Hepatocyte (in vitro differentiated cells): ENCODE results near the gene TOMM6. TPM values are rescaled to one million over a fixed set of nuclear protein-coding genes. Genes with fewer than 3 reads are reported as not detected.

Experiments used
- DNase-seq: peaks from one replicate; pipeline ENCODE4 v3.0.0-alpha.2; 2016; ENCODE audit warnings: low spot score
- H2AFZ ChIP-seq: fragments of 200-600 bp; sonication (generic); 2 replicates; pipeline ENCODE4 v1.6.0; 2016; ENCODE audit warnings: antibody characterized with exemption, mild to moderate bottlenecking
- H3K27ac ChIP-seq: fragments of 200-600 bp; sonication (generic); 2 replicates; pipeline ENCODE4 v1.5.1; 2016; ENCODE audit warnings: mild to moderate bottlenecking
- H3K27me3 ChIP-seq: fragments of 200-600 bp; sonication (generic); 2 replicates; pipeline ENCODE4 v1.6.1; 2016
- H3K36me3 ChIP-seq: fragments of 200-600 bp; sonication (generic); replicated peaks from 2 replicates; pipeline ENCODE4 v1.5.1; 2016; ENCODE audit warnings: low read depth; ENCODE audit not compliant: insufficient read depth
- H3K4me1 ChIP-seq: fragments of 200-600 bp; sonication (generic); 2 replicates; pipeline ENCODE4 v1.5.1; 2016; ENCODE audit warnings: mild to moderate bottlenecking, moderate library complexity; ENCODE audit not compliant: insufficient read depth
- H3K4me2 ChIP-seq: fragments of 200-600 bp; sonication (generic); 2 replicates; pipeline ENCODE4 v1.6.0; 2016
- H3K4me3 ChIP-seq: fragments of 200-600 bp; sonication (generic); 2 replicates; pipeline ENCODE4 v1.5.1; 2016; ENCODE audit warnings: mild to moderate bottlenecking
- H3K79me2 ChIP-seq: fragments of 200-600 bp; sonication (generic); 2 replicates; pipeline ENCODE4 v1.6.0; 2017; ENCODE audit warnings: mild to moderate bottlenecking
- H3K9me2 ChIP-seq: fragments of 200-600 bp; sonication (generic); replicated peaks from 2 replicates; pipeline ENCODE4 v1.6.0; 2017; ENCODE audit warnings: mild to moderate bottlenecking; ENCODE audit not compliant: insufficient read depth
- H3K9me3 ChIP-seq: fragments of 200-600 bp; sonication (generic); 2 replicates; pipeline ENCODE4 v1.5.1; 2016; ENCODE audit warnings: low read depth, mild to moderate bottlenecking
- H4K20me1 ChIP-seq: fragments of 200-600 bp; sonication (generic); 2 replicates; pipeline ENCODE4 v1.6.0; 2016; ENCODE audit warnings: mild to moderate bottlenecking; ENCODE audit not compliant: insufficient read depth, poor library complexity, severe bottlenecking
- EZH2 ChIP-seq: fragments of 200-600 bp; sonication (generic); IDR thresholded peaks from 2 replicates; pipeline ENCODE4 v1.6.1; 2016; ENCODE audit warnings: antibody characterized with exemption, mild to moderate bottlenecking, borderline replicate concordance
- EZH2phosphoT487 ChIP-seq: fragments of 200-600 bp; sonication (generic); IDR thresholded peaks from one replicate; pipeline ENCODE4 v1.6.1; 2018; ENCODE audit warnings: antibody characterized with exemption, mild to moderate bottlenecking, low read depth, moderate library complexity; ENCODE audit not compliant: unreplicated experiment, severe bottlenecking
- WGBS: methylation state at CpG from one replicate; pipeline ENCODE4 v1.1.6; 2016; ENCODE audit warnings: low lambda C conversion rate; ENCODE audit errors: missing lambda C conversion rate; 5-methylcytosine and 5-hydroxymethylcytosine counted together
- polyA plus RNA-seq: library from polyadenylated mRNA; unstranded; fragments of >200 nt; fragmentation: Nextera tagmentation; extraction: Ambion mirVana; gene quantifications from 2 replicates; pipeline ENCODE4 v1.2.1, GENCODE V29; 2016
- total RNA-seq: library from RNA; depleted of rRNA; stranded (reverse); fragments of >200 nt; gene quantifications from 2 replicates; pipeline ENCODE4 v1.2.3, GENCODE V29; 2014
- TF ChIP-seq, protein P1 (sequence below): fragments of 200-600 bp; sonication (generic); IDR thresholded peaks from 2 replicates; pipeline ENCODE4 v1.5.1; 2016; ENCODE audit warnings: antibody characterized with exemption, mild to moderate bottlenecking; ENCODE audit not compliant: poor library complexity

The TOMM6 gene
- total and polyA plus RNA-seq, 2 experiments from 2014 or later = 127 to 211 TPM

- H3K4me1 ChIP-seq = peaks cover 3% of the 10 kb centered on the region
- no peaks in the 10 kb centered on the region for H3K9me2 ChIP-seq
- H3K9me3 ChIP-seq = no peaks in the 10 kb centered on the region
- no peak overlapping the region for H3K4me2 ChIP-seq
- no peak overlapping the region for H2AFZ ChIP-seq
- 100% methylated on average over 1 of the region's 1 CpG for WGBS
- H3K4me3 ChIP-seq = no peak overlapping the region
- H4K20me1 ChIP-seq = no peaks in the 10 kb centered on the region
- no peak overlapping the region for H3K27ac ChIP-seq
- H3K27me3 ChIP-seq = no peaks in the 10 kb centered on the region
- TF ChIP-seq EZH2phosphoT487 (no peak), EZH2 (no peak)
- TF ChIP-seq, protein P1, sequence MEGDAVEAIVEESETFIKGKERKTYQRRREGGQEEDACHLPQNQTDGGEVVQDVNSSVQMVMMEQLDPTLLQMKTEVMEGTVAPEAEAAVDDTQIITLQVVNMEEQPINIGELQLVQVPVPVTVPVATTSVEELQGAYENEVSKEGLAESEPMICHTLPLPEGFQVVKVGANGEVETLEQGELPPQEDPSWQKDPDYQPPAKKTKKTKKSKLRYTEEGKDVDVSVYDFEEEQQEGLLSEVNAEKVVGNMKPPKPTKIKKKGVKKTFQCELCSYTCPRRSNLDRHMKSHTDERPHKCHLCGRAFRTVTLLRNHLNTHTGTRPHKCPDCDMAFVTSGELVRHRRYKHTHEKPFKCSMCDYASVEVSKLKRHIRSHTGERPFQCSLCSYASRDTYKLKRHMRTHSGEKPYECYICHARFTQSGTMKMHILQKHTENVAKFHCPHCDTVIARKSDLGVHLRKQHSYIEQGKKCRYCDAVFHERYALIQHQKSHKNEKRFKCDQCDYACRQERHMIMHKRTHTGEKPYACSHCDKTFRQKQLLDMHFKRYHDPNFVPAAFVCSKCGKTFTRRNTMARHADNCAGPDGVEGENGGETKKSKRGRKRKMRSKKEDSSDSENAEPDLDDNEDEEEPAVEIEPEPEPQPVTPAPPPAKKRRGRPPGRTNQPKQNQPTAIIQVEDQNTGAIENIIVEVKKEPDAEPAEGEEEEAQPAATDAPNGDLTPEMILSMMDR = no peak
- DNase-seq = no peak
- no peaks in the 10 kb centered on the region for H3K36me3 ChIP-seq
- H3K79me2 ChIP-seq = peaks cover 25% of the 10 kb centered on the region
Observed at GRCh38 chr6:41790045-41790444, 2.6 kb downstream of the TOMM6 start.

DNA sequence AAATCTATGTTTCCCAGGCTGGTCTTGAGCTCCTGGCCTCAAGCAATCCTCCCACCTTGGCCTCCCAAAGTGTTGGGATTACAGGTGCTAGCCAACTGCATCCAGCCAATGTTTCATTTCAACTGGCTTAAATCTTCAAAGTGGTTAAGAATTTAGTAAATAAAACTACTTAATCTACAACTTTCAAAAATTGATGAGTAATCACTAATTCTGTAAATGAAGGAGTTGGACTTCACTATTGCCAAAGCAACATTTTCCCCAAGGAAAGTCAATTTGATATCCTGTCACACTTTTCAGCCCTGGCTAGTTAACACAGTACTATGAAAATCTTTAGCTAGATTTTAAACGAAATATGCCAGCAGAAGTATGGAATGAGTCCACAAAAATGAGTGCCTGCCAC, 3.8 kb downstream of the TOMM6 start:
- Histone ChIP-seq H2AFZ (no peak overlapping the region), H3K4me2 (no peak overlapping the region), H3K79me2 (peaks cover 25% of the 10 kb centered on the region), H3K36me3 (no peaks in the 10 kb centered on the region), H4K20me1 (no peaks in the 10 kb centered on the region), H3K27ac (no peak overlapping the region), H3K9me2 (no peaks in the 10 kb centered on the region), H3K9me3 (no peaks in the 10 kb centered on the region), H3K4me3 (no peak overlapping the region), H3K27me3 (no peaks in the 10 kb centered on the region), H3K4me1 (no peaks in the 10 kb centered on the region)
- WGBS = 95% methylated on average over 1 of the region's 1 CpG
- DNase-seq = no peak
- TF ChIP-seq EZH2phosphoT487 (no peak), EZH2 (no peak)
- TF ChIP-seq, protein P1 = no peak

DNA sequence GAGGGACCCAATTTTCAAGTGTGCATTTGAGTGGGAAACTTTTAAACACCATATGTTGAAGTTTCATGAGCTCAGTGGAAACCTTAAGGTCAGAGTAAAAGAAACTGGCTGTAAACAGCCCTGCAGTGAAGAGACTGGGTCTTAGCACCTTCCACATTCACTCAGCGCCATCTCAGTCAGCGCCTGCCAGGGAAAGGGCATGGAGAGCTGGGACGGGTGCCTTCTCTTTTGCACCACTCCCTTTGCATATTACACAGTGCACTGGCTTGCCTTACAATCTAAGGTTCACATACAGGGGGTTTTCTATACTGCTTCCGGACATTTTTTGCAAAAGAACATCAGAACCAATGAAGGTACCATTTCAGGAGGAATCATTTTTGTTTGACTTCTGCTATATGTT, 4.5 kb downstream of the TOMM6 start:
- no peaks in the 10 kb centered on the region for H3K27me3 ChIP-seq
- H3K4me1 ChIP-seq = no peaks in the 10 kb centered on the region
- H2AFZ ChIP-seq = no peak overlapping the region
- WGBS = 94% methylated on average over 4 of the region's 4 CpGs
- H3K79me2 ChIP-seq = peaks cover 25% of the 10 kb centered on the region
- H3K27ac ChIP-seq = no peak overlapping the region
- H3K4me3 ChIP-seq = no peak overlapping the region
- H3K9me3 ChIP-seq = no peaks in the 10 kb centered on the region
- no peaks in the 10 kb centered on the region for H3K36me3 ChIP-seq
- DNase-seq = no peak
- TF ChIP-seq EZH2phosphoT487 (no peak), EZH2 (no peak)
- TF ChIP-seq, protein P1 = no peak
- H4K20me1 ChIP-seq = no peaks in the 10 kb centered on the region
- no peak overlapping the region for H3K4me2 ChIP-seq
- H3K9me2 ChIP-seq = no peaks in the 10 kb centered on the region

- no peaks in the 10 kb centered on the region for H3K4me1 ChIP-seq
- H4K20me1 ChIP-seq = no peaks in the 10 kb centered on the region
- DNase-seq = no peak
- WGBS = 95% methylated on average over 2 of the region's 2 CpGs
- H2AFZ ChIP-seq = no peak overlapping the region
- no peaks in the 10 kb centered on the region for H3K27me3 ChIP-seq
- no peak overlapping the region for H3K4me2 ChIP-seq
- no peak overlapping the region for H3K27ac ChIP-seq
- TF ChIP-seq, protein P1 = no peak
- TF ChIP-seq EZH2 (no peak), EZH2phosphoT487 (no peak)
- H3K4me3 ChIP-seq = no peak overlapping the region
- H3K9me3 ChIP-seq = no peaks in the 10 kb centered on the region
- no peaks in the 10 kb centered on the region for H3K9me2 ChIP-seq
- H3K36me3 ChIP-seq = no peaks in the 10 kb centered on the region
- no peaks in the 10 kb centered on the region for H3K79me2 ChIP-seq
Observed at GRCh38 chr6:41796474-41796873, 9.0 kb downstream of the TOMM6 start.
